Measurements from ENCODE around the gene RLN2.
"Not testable (repeated sequence)": the region's sequence is repeated elsewhere in the genome, so short reads cannot be mapped to it uniquely, and the experiment has no call there.

RLN2 gene, protein sequence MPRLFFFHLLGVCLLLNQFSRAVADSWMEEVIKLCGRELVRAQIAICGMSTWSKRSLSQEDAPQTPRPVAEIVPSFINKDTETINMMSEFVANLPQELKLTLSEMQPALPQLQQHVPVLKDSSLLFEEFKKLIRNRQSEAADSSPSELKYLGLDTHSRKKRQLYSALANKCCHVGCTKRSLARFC

DNA sequence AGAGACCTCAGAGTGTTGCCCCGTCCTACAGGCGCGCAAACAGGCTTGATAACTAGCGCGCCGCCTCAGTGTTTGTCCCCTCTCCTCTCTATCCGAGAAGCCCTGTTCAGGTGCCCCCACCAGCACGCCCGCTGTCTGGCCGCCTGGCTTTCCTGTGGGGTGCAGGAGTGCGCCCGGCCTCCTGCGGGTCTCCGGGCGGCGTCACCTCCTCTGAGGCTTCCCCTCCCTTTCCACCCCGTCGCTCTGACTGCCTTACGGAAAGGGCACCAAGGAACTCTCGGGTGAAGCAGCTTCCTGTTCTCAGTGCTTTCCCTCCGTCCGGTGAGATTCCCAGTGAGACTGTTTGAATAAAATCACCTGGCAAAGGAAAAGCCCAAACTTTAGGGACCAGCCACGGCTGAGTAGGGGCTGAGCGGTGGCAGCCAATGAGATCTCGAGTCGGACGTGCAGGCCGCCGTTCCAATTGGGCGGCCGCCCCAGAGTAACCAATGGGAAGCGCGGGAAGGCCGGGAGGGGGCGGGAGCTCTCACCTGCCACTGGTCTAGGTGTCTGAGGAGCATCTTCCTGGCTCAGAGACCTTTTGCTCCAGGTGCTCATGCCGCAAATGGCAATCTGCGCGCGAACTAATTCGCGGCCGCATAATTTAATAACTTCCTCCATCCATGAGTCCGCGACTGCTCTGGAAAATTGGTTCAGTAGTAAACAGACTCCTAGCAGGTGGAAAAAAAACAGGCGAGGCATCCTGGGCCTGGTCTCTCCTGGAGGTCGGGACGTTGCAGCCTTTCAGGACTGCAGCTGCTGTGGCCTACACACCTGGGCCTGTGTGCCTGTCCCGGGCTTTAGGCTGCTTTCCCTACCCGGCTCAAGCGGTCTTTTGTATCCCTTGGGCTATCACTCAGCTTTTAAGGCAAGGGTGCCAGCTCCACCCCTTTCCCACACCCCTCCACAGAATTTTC is at the start of gene RLN2:
TSS of gene RLN2 (minus strand) at position 877 of the 956 bp plus-strand sequence. CDS start at position 741, 136 bp downstream.
- not testable (repeated sequence) for H3K4me3 ChIP-seq (ENCODE audit: low read depth, low read length); DNase-seq (ENCODE audit: low read depth)

- TF ChIP-seq CTCF (IDR thresholded peaks at IDR 0.05; ENCODE audit: control insufficient read depth, extremely low read depth, insufficient read depth) = no peak
- DNase-seq (ENCODE audit: low read depth) = no peak
Measured at GRCh38 chr9:5354184-5354583, 49.7 kb upstream of the RLN2 start.

GRCh38 chr9:5352637-5353248 is 48.2 kb upstream of the RLN2 start:
- no peak for TF ChIP-seq CTCF (IDR thresholded peaks at IDR 0.05; ENCODE audit: control insufficient read depth, extremely low read depth, insufficient read depth)
- no peak overlapping the region for H3K4me3 ChIP-seq (ENCODE audit: low read depth, low read length)
- no peak for DNase-seq (ENCODE audit: low read depth)

More at GRCh38 chr9:5354184-5354583, 49.7 kb upstream of the RLN2 start:
- H3K4me3 ChIP-seq (ENCODE audit: low read depth, low read length) = no peak overlapping the region

GRCh38 chr9:5338992-5339981 is 34.8 kb upstream of the RLN2 start, which contains the start of gene RLN1:
TSS of gene RLN1 (minus strand) at chr9:5339876. CDS start at chr9:5339746, 130 bp downstream.
- H3K4me3 ChIP-seq (ENCODE audit: low read depth, low read length) = peak within 1 kb of the TSS; percentile 16; the same call in 1 of the 2 replicates
- not testable (repeated sequence) for DNase-seq (ENCODE audit: low read depth)

DNA sequence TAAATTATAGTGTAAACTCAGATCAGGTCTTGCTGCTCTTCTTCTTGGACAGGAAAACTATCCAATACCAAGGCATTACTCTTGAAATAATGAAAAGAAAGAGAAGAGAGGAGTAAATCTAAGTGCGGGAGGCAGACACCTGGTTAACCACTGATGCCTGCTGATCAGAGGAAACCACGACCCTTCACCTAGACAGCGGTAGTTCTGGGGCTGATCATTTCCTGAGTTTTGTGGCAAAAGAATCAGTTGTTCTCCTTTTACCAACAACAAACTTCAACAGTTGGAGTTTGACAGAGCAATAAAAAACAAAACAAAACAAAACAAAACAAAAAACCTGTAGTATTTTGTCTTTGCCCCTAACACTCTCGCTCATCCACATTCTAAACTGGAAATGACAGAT is 32.2 kb upstream of the RLN2 start:
- TF ChIP-seq CTCF (IDR thresholded peaks at IDR 0.05; ENCODE audit: control insufficient read depth, extremely low read depth, insufficient read depth) = no peak
- H3K4me3 ChIP-seq (ENCODE audit: low read depth, low read length) = no peak overlapping the region
- DNase-seq (ENCODE audit: low read depth) = no peak

DNA sequence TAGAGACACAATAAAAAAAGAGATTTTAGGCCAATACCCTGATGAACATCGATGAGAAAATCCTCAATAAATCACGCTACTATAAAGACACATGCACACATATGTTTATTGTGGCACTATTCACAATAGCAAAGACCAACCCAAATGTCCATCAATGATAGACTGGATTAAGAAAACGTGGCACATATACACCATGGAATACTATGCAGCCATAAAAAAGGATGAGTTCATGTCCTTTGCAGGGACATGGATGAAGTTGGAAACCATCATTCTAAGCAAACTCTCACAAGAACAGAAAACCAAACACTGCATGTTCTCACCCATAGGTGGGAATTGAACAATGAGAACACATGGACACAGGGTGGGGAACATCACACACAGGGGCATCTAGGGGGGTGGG is 26.8 kb upstream of the RLN2 start:
- not testable (repeated sequence) for DNase-seq (ENCODE audit: low read depth)

GRCh38 chr9:5326893-5327548 is 22.5 kb upstream of the RLN2 start:
- H3K4me3 ChIP-seq (ENCODE audit: low read depth, low read length) = no peak overlapping the region
- TF ChIP-seq CTCF (IDR thresholded peaks at IDR 0.05; ENCODE audit: control insufficient read depth, extremely low read depth, insufficient read depth) = no peak
- no peak for DNase-seq (ENCODE audit: low read depth)

More for the DNA sequence above, 26.8 kb upstream of the RLN2 start:
- H3K4me3 ChIP-seq (ENCODE audit: low read depth, low read length) = not testable (repeated sequence)
